PC-3 (cell line): ENCODE results near the gene CFHR5. TPM values are rescaled to one million over a fixed set of nuclear protein-coding genes. Genes with fewer than 3 reads are reported as not detected.
"Not testable (repeated sequence)": the region's sequence is repeated elsewhere in the genome, so short reads cannot be mapped to it uniquely, and the experiment has no call there.

Source experiments
- ATAC-seq: fragments of 200-7000 bp; cut with Tn5 transposase; 2 replicates; pipeline ENCODE4 v1.9.1; 2020; ENCODE audit warnings: mild to moderate bottlenecking, moderate library complexity
- Bru-seq: library from RNA; stranded (reverse); fragments of 400-500 nt; gene quantifications from one replicate; lab custom pipeline; 2021; lab: Mats Ljungman, UMichigan
- BruChase-seq, 2 experiments: library from RNA; stranded (reverse); fragments of 400-500 nt; gene quantifications; one replicate each; lab custom pipeline; 2021; lab: Mats Ljungman, UMichigan
- BruUV-seq: library from RNA; stranded (reverse); fragments of 400-500 nt; replicated peaks from 2 replicates; lab custom pipeline; 2021; lab: Mats Ljungman, UMichigan
- CTCF ChIA-PET: fragments of 300-600 bp; sonication (Branson Sonifier 250); formaldehyde crosslinking; loops from one replicate; lab custom pipeline; 2022; ENCODE audit warnings: antibody characterized with exemption; lab: Charles Lee
- POLR2A ChIA-PET: fragments of 300-600 bp; sonication (Branson Sonifier 250); formaldehyde crosslinking; loops from one replicate; lab custom pipeline; 2022; ENCODE audit warnings: antibody characterized with exemption; ENCODE audit not compliant: unreplicated experiment; lab: Charles Lee
- DNase-seq: peaks from one replicate; pipeline ENCODE4 v3.0.0-alpha.2; 2015
- H2AFZ ChIP-seq: fragments of 300-600 bp; sonication (generic); 2 replicates; pipeline ENCODE4 v1.6.0; 2016; ENCODE audit warnings: antibody characterized with exemption, low read length
- H3F3A ChIP-seq: fragments of 300-600 bp; sonication (generic); one replicate; pipeline ENCODE4 v1.6.0; 2017; ENCODE audit warnings: antibody characterized with exemption, low read length, control low read depth, mild to moderate bottlenecking; ENCODE audit not compliant: unreplicated experiment
- H3K27ac ChIP-seq: fragments of 300-600 bp; sonication (generic); 2 replicates; pipeline ENCODE4 v1.5.1; 2016; ENCODE audit warnings: mild to moderate bottlenecking, low read length
- H3K27me3 ChIP-seq: fragments of 300-600 bp; sonication (generic); 2 replicates; pipeline ENCODE4 v1.6.1; 2016; ENCODE audit warnings: low read length, mixed read lengths
- H3K36me3 ChIP-seq: fragments of 300-600 bp; sonication (generic); 2 replicates; pipeline ENCODE4 v1.6.1; 2016; ENCODE audit warnings: low read depth, mixed run types, low read length, mixed read lengths
- H3K4me1 ChIP-seq: fragments of 300-600 bp; sonication (generic); 2 replicates; pipeline ENCODE4 v1.5.1; 2016; ENCODE audit warnings: low read length; ENCODE audit not compliant: insufficient read depth
- H3K4me2 ChIP-seq: fragments of 300-600 bp; sonication (generic); 2 replicates; pipeline ENCODE4 v1.6.0; 2016; ENCODE audit warnings: low read length
- H3K4me3 ChIP-seq: fragments of 300-600 bp; sonication (generic); 2 replicates; pipeline ENCODE4 v1.5.1; 2016; ENCODE audit warnings: mild to moderate bottlenecking, low read length, mixed read lengths
- H3K79me2 ChIP-seq: fragments of 300-600 bp; sonication (generic); 2 replicates; pipeline ENCODE4 v1.6.1; 2017; ENCODE audit warnings: low read length, mixed read lengths
- H3K9ac ChIP-seq: fragments of 300-600 bp; sonication (generic); 2 replicates; pipeline ENCODE4 v1.6.0; 2016; ENCODE audit warnings: mild to moderate bottlenecking, low read length
- H3K9me2 ChIP-seq: fragments of 300-600 bp; sonication (generic); replicated peaks from 2 replicates; pipeline ENCODE4 v1.6.1; 2016; ENCODE audit warnings: mixed run types, low read length, mixed read lengths
- H3K9me3 ChIP-seq: fragments of 300-600 bp; sonication (generic); 2 replicates; pipeline ENCODE4 v1.6.1; 2016; ENCODE audit warnings: low read length, mixed read lengths
- H4K20me1 ChIP-seq: fragments of 300-600 bp; sonication (generic); 2 replicates; pipeline ENCODE4 v1.6.1; 2016; ENCODE audit warnings: low read length, mixed read lengths
- EZH2 ChIP-seq: fragments of 300-600 bp; sonication (generic); IDR thresholded peaks from one replicate; pipeline ENCODE4 v1.6.1; 2017; ENCODE audit warnings: antibody characterized with exemption, mild to moderate bottlenecking, low read length; ENCODE audit not compliant: unreplicated experiment
- EZH2phosphoT487 ChIP-seq: fragments of 300-600 bp; sonication (generic); IDR thresholded peaks from 2 replicates; pipeline ENCODE4 v1.6.1; 2018; ENCODE audit warnings: mild to moderate bottlenecking, antibody characterized with exemption, low read length, borderline replicate concordance
- intact Hi-C: fragments of 100-400 bp; cut with micrococcal nuclease; formaldehyde crosslinking; loops from 2 replicates; pipeline ENCODE4 v1.9.0; 2023
- long read RNA-seq: library from polyadenylated mRNA; unstranded; transcript quantifications from one replicate; pipeline ENCODE4 v2.0.0, GENCODE V29; 2021; ENCODE audit not compliant: unreplicated experiment
- total RNA-seq: library from RNA; depleted of rRNA; stranded (reverse); fragments of >200 nt; gene quantifications from 2 replicates; pipeline ENCODE4 v1.2.3, GENCODE V29; 2014; rRNA removed
- TF ChIP-seq, protein P1 (sequence below): fragments of 300-600 bp; sonication (generic); conservative IDR thresholded peaks from 2 replicates; pipeline ENCODE4 v1.5.1; 2017; ENCODE audit warnings: antibody characterized with exemption, low read depth, mild to moderate bottlenecking, low read length

Gene CFHR5
- total RNA-seq: not detected in 2 replicates
- Bru-seq, nascent RNA: not detected
- BruChase-seq, experiment 1, labeled RNA remaining after a 6-hour chase: not detected
- BruChase-seq, experiment 2, labeled RNA remaining after a 2-hour chase: not detected
- long read RNA-seq: 0 reads

DNA sequence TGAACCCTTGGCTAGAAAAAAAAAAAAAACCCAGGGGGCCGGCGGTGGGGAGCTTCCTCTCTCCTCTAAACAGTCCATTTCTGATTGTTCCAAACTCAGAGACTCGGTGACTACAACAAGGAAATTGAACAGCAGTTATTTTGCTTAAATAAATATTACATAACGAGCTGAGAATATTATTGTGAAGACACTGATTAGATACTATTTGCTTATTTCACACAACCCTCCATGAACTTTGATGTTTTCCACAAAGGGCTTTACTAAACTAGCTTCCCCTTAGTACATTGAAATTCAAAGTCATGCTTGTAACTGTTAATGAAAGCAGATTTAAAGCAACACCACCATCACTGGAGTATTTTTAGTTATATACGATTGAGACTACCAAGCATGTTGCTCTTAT is at the start of gene CFHR5:
Gene CFHR5, plus strand, starts transcription at position 279 of the 400 bp plus-strand sequence. Its CDS starts 109 bp downstream, at position 388.
- no TSS peak for BruUV-seq
- no peak for ATAC-seq
- POLR2A ChIA-PET: no interaction called here

DNA sequence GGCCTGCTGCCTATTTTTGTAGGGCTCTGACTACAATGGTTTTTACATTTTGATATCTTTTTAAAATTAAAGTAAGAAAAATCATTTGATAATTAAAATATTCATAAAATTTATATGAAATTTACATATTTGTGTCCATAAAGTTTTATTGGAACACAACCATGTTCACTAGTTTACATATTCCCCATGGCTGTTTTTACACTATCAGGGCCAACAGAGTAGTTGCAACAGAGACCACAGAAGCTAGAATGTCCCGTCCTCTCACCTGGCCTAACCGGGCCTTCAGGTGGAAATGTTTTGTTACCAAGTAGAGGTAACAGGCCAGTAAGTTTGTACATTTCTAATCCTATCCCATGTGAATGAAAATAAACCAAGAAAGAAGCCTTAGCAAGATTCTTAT is 44.5 kb upstream of the CFHR5 start:
- H3K27me3 ChIP-seq, H3K36me3 ChIP-seq, H3K27ac ChIP-seq, H3K9ac ChIP-seq, H3K4me3 ChIP-seq, H3K4me2 ChIP-seq, H4K20me1 ChIP-seq, BruUV-seq, DNase-seq, POLR2A ChIA-PET, CTCF ChIA-PET, H2AFZ ChIP-seq, ATAC-seq, H3K4me1 ChIP-seq, H3K9me2 ChIP-seq, H3K9me3 ChIP-seq, H3F3A ChIP-seq, intact Hi-C loops, H3K79me2 ChIP-seq: not testable (repeated sequence)

More for the DNA sequence above, at the start of gene CFHR5:
- Histone ChIP-seq H2AFZ (no peak within 1 kb of the TSS), H3K9me2 (no peaks in the 10 kb centered on the region), H3K36me3 (no peaks in the 10 kb centered on the region), H3K27ac (no peak within 1 kb of the TSS), H3K4me3 (no peak within 1 kb of the TSS), H3K4me1 (no peaks in the 10 kb centered on the region), H3K79me2 (no peaks in the 10 kb centered on the region), H3F3A (no peaks in the 10 kb centered on the region), H3K9ac (no peak within 1 kb of the TSS), H3K27me3 (no peaks in the 10 kb centered on the region), H3K9me3 (no peaks in the 10 kb centered on the region), H4K20me1 (no peaks in the 10 kb centered on the region), H3K4me2 (no peak within 1 kb of the TSS)
- no peak for DNase-seq
- intact Hi-C loops: no loop called here
- TF ChIP-seq, protein P1, sequence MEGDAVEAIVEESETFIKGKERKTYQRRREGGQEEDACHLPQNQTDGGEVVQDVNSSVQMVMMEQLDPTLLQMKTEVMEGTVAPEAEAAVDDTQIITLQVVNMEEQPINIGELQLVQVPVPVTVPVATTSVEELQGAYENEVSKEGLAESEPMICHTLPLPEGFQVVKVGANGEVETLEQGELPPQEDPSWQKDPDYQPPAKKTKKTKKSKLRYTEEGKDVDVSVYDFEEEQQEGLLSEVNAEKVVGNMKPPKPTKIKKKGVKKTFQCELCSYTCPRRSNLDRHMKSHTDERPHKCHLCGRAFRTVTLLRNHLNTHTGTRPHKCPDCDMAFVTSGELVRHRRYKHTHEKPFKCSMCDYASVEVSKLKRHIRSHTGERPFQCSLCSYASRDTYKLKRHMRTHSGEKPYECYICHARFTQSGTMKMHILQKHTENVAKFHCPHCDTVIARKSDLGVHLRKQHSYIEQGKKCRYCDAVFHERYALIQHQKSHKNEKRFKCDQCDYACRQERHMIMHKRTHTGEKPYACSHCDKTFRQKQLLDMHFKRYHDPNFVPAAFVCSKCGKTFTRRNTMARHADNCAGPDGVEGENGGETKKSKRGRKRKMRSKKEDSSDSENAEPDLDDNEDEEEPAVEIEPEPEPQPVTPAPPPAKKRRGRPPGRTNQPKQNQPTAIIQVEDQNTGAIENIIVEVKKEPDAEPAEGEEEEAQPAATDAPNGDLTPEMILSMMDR: no peak
- no peak for TF ChIP-seq EZH2phosphoT487
- no peak for TF ChIP-seq EZH2
- CTCF ChIA-PET: no interaction called here

DNA sequence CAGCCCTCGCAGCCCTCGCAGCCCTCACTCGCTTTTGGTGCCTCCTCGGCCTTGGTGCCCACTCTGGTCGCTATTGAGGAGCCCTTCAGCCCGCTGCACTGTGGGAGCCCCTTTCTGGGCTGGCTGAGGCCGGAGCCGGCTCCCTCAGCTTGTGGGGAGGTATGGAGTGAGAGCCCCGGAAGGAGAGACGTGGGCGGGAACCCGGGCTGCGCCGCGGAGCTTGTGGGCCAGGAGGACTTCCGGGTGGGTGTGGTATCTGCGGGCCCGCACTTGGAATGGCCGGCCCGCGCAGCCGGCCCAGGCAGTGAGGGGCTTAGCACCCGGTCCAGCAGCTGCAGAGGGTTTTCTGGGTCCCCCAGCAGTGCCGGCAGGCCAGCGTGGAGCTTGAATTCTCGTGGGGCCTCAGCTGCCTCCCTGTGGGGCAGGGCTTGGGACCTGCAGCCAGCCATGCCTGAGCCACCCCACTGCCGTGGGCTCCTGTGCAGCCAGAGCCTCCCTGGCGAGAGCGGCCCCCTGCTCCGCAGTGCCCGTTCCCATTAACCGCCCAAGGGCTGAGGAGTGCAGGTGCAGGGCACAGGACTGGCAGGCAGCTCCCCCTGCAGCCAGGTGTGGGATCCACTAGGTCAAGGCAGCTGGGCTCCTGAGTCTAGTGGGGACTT is 43.7 kb upstream of the CFHR5 start:
- Histone ChIP-seq H3K4me3 (no peak overlapping the region), H3K36me3 (no peaks in the 10 kb centered on the region), H3K27ac (no peak overlapping the region), H3K4me2 (no peak overlapping the region), H3K9me2 (no peaks in the 10 kb centered on the region), H3K4me1 (no peaks in the 10 kb centered on the region), H4K20me1 (no peaks in the 10 kb centered on the region), H3K79me2 (no peaks in the 10 kb centered on the region), H2AFZ (no peak overlapping the region), H3K9ac (no peak overlapping the region), H3K9me3 (no peaks in the 10 kb centered on the region), H3F3A (no peaks in the 10 kb centered on the region), H3K27me3 (no peaks in the 10 kb centered on the region)
- no peak for TF ChIP-seq EZH2
- no peak for TF ChIP-seq EZH2phosphoT487
- TF ChIP-seq, protein P1: no peak
- no peak for DNase-seq
- intact Hi-C loops: no loop called here
- ChIA-PET POLR2A (no interaction called here), CTCF (no interaction called here)
- no peak for ATAC-seq
- BruUV-seq: no TSS peak

DNA sequence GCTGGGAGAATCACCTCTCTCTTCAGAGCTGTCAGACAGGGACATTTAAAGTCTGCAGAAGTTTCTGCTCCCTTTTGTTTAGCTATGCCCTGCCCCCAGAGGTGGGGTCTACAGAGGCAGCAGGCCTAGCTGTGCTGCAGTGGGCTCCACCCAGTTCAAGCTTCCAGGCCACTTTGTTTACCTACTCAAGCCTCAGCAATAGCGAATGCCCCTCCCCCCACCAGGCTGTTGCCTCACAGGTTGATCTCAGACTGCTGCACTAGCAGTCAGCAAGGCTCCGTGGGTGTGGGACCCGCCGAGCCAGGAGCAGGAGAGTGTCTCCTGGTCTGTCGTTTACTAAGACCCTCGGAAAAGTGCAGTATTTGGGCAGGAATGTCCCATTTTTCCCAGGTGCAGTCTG is 35.9 kb upstream of the CFHR5 start:
- CTCF ChIA-PET, H3K4me2 ChIP-seq, BruUV-seq: not testable (repeated sequence)

DNA sequence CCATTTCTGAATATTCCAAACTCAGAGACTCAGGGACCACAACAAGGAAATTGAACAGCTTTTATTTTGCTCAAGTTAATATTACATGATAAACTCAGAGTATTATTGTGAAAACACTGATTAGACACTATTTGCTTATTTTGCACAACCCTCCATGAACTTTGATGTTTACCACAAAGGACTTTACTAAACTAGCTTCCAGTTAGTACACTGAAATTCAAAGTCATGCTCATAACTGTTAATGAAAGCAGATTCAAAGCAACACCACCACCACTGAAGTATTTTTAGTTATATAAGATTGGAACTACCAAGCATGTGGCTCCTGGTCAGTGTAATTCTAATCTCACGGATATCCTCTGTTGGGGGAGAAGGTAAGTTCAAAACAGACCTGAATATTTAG is 33.8 kb upstream of the CFHR5 start, which contains the start of gene CFHR2:
Gene CFHR2, plus strand, starts transcription at position 171 of the 400 bp plus-strand sequence. Its CDS starts 143 bp downstream, at position 314.
- H3F3A ChIP-seq, H3K4me3 ChIP-seq, H3K79me2 ChIP-seq, H3K27ac ChIP-seq, ATAC-seq, intact Hi-C loops, H3K4me1 ChIP-seq, H3K9me2 ChIP-seq, DNase-seq, H3K27me3 ChIP-seq, H2AFZ ChIP-seq, H3K36me3 ChIP-seq, H3K9ac ChIP-seq, BruUV-seq, H3K9me3 ChIP-seq, H4K20me1 ChIP-seq, CTCF ChIA-PET, POLR2A ChIA-PET, H3K4me2 ChIP-seq: not testable (repeated sequence)

More for the DNA sequence above, 35.9 kb upstream of the CFHR5 start:
- H3K27ac ChIP-seq, H3F3A ChIP-seq, ATAC-seq, H3K9ac ChIP-seq, H4K20me1 ChIP-seq, H3K4me1 ChIP-seq, H3K9me3 ChIP-seq, H3K79me2 ChIP-seq, POLR2A ChIA-PET, H3K36me3 ChIP-seq, H3K4me3 ChIP-seq, DNase-seq, H3K9me2 ChIP-seq, intact Hi-C loops, H3K27me3 ChIP-seq, H2AFZ ChIP-seq: not testable (repeated sequence)
